HepG2 (cell line): Measurements from ENCODE around the gene FAM111B. TPM values are rescaled to one million over a fixed set of nuclear protein-coding genes. Genes with fewer than 3 reads are reported as not detected.

Source experiments
- ATAC-seq: fragments of 200-7000 bp; cut with Tn5 transposase; 3 replicates; pipeline ENCODE4 v1.9.1; 2020; ENCODE audit warnings: mild to moderate bottlenecking, moderate library complexity
- BruUV-seq: library from RNA; stranded (reverse); fragments of 400-500 nt; replicated peaks from 2 replicates; lab custom pipeline; 2021; lab: Mats Ljungman, UMichigan
- CTCF ChIA-PET: fragments of 300-600 bp; formaldehyde crosslinking; extraction: SDS; loops from one replicate; lab custom pipeline; 2021; ENCODE audit warnings: low total read pairs, inconsistent platforms, low intra/inter-chr PET ratio; lab: Yijun Ruan, JAX
- POLR2A ChIA-PET: fragments of 350-600 bp; sonication (Branson Sonifier 250); formaldehyde crosslinking; loops from one replicate; lab custom pipeline; 2020; ENCODE audit warnings: antibody characterized with exemption, inconsistent platforms; lab: Yijun Ruan, JAX
- DNase-seq: peaks from one replicate; pipeline ENCODE4 v3.0.0-alpha.2; 2015; ENCODE audit warnings: low spot score
- FAIRE-seq: peaks from 3 replicates; lab custom pipeline; 2011; peaks lifted over from hg19 to GRCh38; lab: Jason Lieb, UNC
- H2AFZ ChIP-seq: one replicate; pipeline ENCODE4 v1.6.1; 2011; ENCODE audit warnings: low read length, inconsistent platforms
- H3K27ac ChIP-seq: fragments of 300-600 bp; 3 replicates; pipeline ENCODE4 v1.8.0; 2011; ENCODE audit warnings: mixed run types, mild to moderate bottlenecking, mixed read lengths, low read length, inconsistent platforms; ENCODE audit not compliant: insufficient read depth; ENCODE audit errors: extremely low read length
- H3K27me3 ChIP-seq, 2 experiments: fragments of 200-600 bp in 1 of 2; 2 replicates in 1 of 2; 3 replicates in 1 of 2; pipeline versions ENCODE4 v1.6.0 to v1.8.0; 2011; ENCODE audit warnings: low read length in 2 of 2, mild to moderate bottlenecking in 2 of 2, moderate library complexity in 2 of 2, inconsistent platforms in 1 of 2; ENCODE audit not compliant: insufficient read depth in 2 of 2, control insufficient read depth in 1 of 2
- H3K36me3 ChIP-seq, 2 experiments: fragments of 200-600 bp in 1 of 2; replicated peaks in 1 of 2; 2 replicates in 1 of 2; 3 replicates in 1 of 2; pipeline versions ENCODE4 v1.5.1 to v1.8.0; 2011; ENCODE audit warnings: low read length in 2 of 2, inconsistent platforms in 1 of 2; ENCODE audit not compliant: insufficient read depth in 2 of 2, control insufficient read depth in 1 of 2
- H3K4me1 ChIP-seq: 2 replicates; pipeline ENCODE4 v1.5.1; 2012; ENCODE audit warnings: low read length, inconsistent platforms; ENCODE audit not compliant: insufficient read depth
- H3K4me2 ChIP-seq: 2 replicates; pipeline ENCODE4 v1.6.0; 2011; ENCODE audit warnings: low read depth, low read length, inconsistent platforms
- H3K4me3 ChIP-seq, 3 experiments: fragments of 200-600 bp in 1 of 3; sonication (generic), shearing (Covaris generic) in 1 of 3; replicated peaks in 1 of 3; 2 replicates each; pipeline ENCODE4 v1.5.1; 2011 to 2016; ENCODE audit warnings: low read length in 3 of 3, inconsistent platforms in 2 of 3, low read depth in 2 of 3, mild to moderate bottlenecking in 2 of 3, control low read depth in 1 of 3, mixed read lengths in 1 of 3; ENCODE audit not compliant: insufficient read depth in 1 of 3
- H3K79me2 ChIP-seq: one replicate; pipeline ENCODE4 v1.6.1; 2011; ENCODE audit warnings: low read length, inconsistent platforms; ENCODE audit not compliant: insufficient read depth
- H3K9ac ChIP-seq: 2 replicates; pipeline ENCODE4 v1.6.0; 2011; ENCODE audit warnings: mild to moderate bottlenecking, low read depth, low read length, inconsistent platforms; ENCODE audit not compliant: insufficient read depth
- H3K9me3 ChIP-seq: 2 replicates; pipeline ENCODE4 v1.5.1; 2012; ENCODE audit warnings: mild to moderate bottlenecking, low read length
- H4K20me1 ChIP-seq: 2 replicates; pipeline ENCODE4 v1.6.0; 2011; ENCODE audit warnings: inconsistent platforms, mild to moderate bottlenecking, low read length, moderate library complexity; ENCODE audit not compliant: insufficient read depth
- CREM ChIP-seq, 2 experiments: sonication (generic) in 1 of 2; formaldehyde crosslinking in 1 of 2; IDR thresholded peaks; 2 replicates each; pipeline versions ENCODE4 v1.4.0 to v1.6.1; 2016 to 2020; ENCODE audit warnings: antibody characterized with exemption in 1 of 2, mild to moderate bottlenecking in 1 of 2, missing genetic modification reagents in 1 of 2
- CTCF ChIP-seq: sonication (generic); formaldehyde crosslinking; IDR thresholded peaks from 2 replicates; pipeline ENCODE4 v1.5.0; 2020; ENCODE audit warnings: mild to moderate bottlenecking, missing genetic modification reagents, moderate library complexity
- IKZF4 ChIP-seq: sonication (generic); formaldehyde crosslinking; IDR thresholded peaks from 2 replicates; pipeline ENCODE4 v1.5.1; 2020; ENCODE audit warnings: borderline replicate concordance, mild to moderate bottlenecking, low read depth, missing genetic modification reagents; ENCODE audit errors: not compliant biosample characterization
- NFATC3 ChIP-seq: sonication (generic); formaldehyde crosslinking; IDR thresholded peaks from 2 replicates; pipeline ENCODE4 v1.5.1; 2020; ENCODE audit warnings: mild to moderate bottlenecking, missing genetic modification reagents
- NFIB ChIP-seq: sonication (generic); formaldehyde crosslinking; IDR thresholded peaks from 2 replicates; pipeline ENCODE4 v1.9.0; 2021; ENCODE audit warnings: missing genetic modification reagents, mild to moderate bottlenecking, borderline replicate concordance
- NKX3-1 ChIP-seq: sonication (generic); formaldehyde crosslinking; IDR thresholded peaks from 2 replicates; pipeline ENCODE4 v1.5.0; 2020; ENCODE audit warnings: missing genetic modification reagents
- NRL ChIP-seq: sonication (generic); formaldehyde crosslinking; IDR thresholded peaks from 2 replicates; pipeline ENCODE4 v1.5.0; 2020; ENCODE audit warnings: missing genetic modification reagents, mild to moderate bottlenecking, moderate library complexity, borderline replicate concordance
- PHF20 ChIP-seq: sonication (generic); formaldehyde crosslinking; IDR thresholded peaks from 2 replicates; pipeline ENCODE4 v1.5.0; 2020; ENCODE audit warnings: mild to moderate bottlenecking, missing genetic modification reagents
- RAD21 ChIP-seq: fragments of 450-650 bp; formaldehyde crosslinking; IDR thresholded peaks from 2 replicates; pipeline ENCODE4 v1.5.0; 2020; ENCODE audit warnings: mild to moderate bottlenecking
- SCMH1 ChIP-seq: sonication (generic); formaldehyde crosslinking; IDR thresholded peaks from 2 replicates; pipeline ENCODE4 v1.9.0; 2021; ENCODE audit warnings: missing genetic modification reagents, mild to moderate bottlenecking, borderline replicate concordance
- SIN3A ChIP-seq: IDR thresholded peaks from 2 replicates; pipeline ENCODE4 v1.6.1; 2011; ENCODE audit warnings: low read depth, mild to moderate bottlenecking, control low read depth, low read length, borderline replicate concordance
- SIX1 ChIP-seq: sonication (generic); formaldehyde crosslinking; IDR thresholded peaks from 2 replicates; pipeline ENCODE4 v1.4.0; 2020; ENCODE audit warnings: missing genetic modification reagents, borderline replicate concordance
- SP140L ChIP-seq: sonication (generic); formaldehyde crosslinking; IDR thresholded peaks from 2 replicates; pipeline ENCODE4 v1.4.0; 2020; ENCODE audit warnings: missing genetic modification reagents, borderline replicate concordance
- TFDP1 ChIP-seq: IDR thresholded peaks from 2 replicates; pipeline ENCODE4 v1.6.1; 2016; ENCODE audit warnings: missing compliant biosample characterization, missing genetic modification reagents, borderline replicate concordance
- ZNF430 ChIP-seq: sonication (generic); formaldehyde crosslinking; IDR thresholded peaks from 2 replicates; pipeline ENCODE4 v1.9.0; 2021; ENCODE audit warnings: mild to moderate bottlenecking, missing genetic modification reagents
- ZNF724P ChIP-seq: sonication (generic); formaldehyde crosslinking; IDR thresholded peaks from 2 replicates; pipeline ENCODE4 v1.8.0; 2022; ENCODE audit warnings: missing genetic modification reagents, borderline replicate concordance
- ZSCAN25 ChIP-seq: sonication (generic); formaldehyde crosslinking; IDR thresholded peaks from 2 replicates; pipeline ENCODE4 v1.8.0; 2022; ENCODE audit warnings: mild to moderate bottlenecking, missing genetic modification reagents
- WGBS: methylation state at CpG from one replicate; pipeline ENCODE4 v1.1.6; 2017; ENCODE audit warnings: low lambda C conversion rate; 5-methylcytosine and 5-hydroxymethylcytosine counted together
- in situ Hi-C: cut with HindIII; loops from 2 replicates; pipeline ENCODE4 v1.10.0; 2017; ENCODE audit warnings: low pct_unique_long_range_greater_than_20kb; ENCODE audit not compliant: extremely low pct_ligation_motif_present
- intact Hi-C: fragments of 100-400 bp; cut with micrococcal nuclease; formaldehyde crosslinking; loops from one replicate; pipeline ENCODE4 v1.10.0; 2022; ENCODE audit not compliant: unreplicated experiment
- polyA plus RNA-seq, 8 experiments: library from polyadenylated mRNA; depleted of rRNA in 3 of 8; stranded (reverse) in 7 of 8; unstranded in 1 of 8; fragments of >200 nt; fragmentation: Illumina TruSeq in 4 of 8; extraction: Trizol in 4 of 8; gene quantifications; 2 replicates each; pipeline versions ENCODE4 v1.2.1 to v1.2.3, GENCODE V29; 2011 to 2016; ENCODE audit warnings: low read depth in 4 of 8, missing spikeins in 1 of 8, mixed read lengths in 1 of 8; ENCODE audit not compliant: insufficient read depth in 1 of 8
- total RNA-seq, 5 experiments: library from RNA; depleted of rRNA; stranded (reverse); fragments of >200 nt; fragmentation: Illumina TruSeq; extraction: Trizol; gene quantifications; 2 replicates each; pipeline ENCODE4 v1.2.3, GENCODE V29; 2016; ENCODE audit warnings: low read depth in 1 of 5
- TF ChIP-seq, protein P1 (sequence below): IDR thresholded peaks from 2 replicates; pipeline ENCODE4 v1.6.1; 2016; ENCODE audit warnings: missing biosample characterization, missing genetic modification reagents, low read depth

The FAM111B gene
- total and polyA plus RNA-seq, 2 of the 13 experiments (the other 11 are each of a cell fraction or from before 2014, with no cell fraction given): 1.6 to 28.2 TPM

DNA sequence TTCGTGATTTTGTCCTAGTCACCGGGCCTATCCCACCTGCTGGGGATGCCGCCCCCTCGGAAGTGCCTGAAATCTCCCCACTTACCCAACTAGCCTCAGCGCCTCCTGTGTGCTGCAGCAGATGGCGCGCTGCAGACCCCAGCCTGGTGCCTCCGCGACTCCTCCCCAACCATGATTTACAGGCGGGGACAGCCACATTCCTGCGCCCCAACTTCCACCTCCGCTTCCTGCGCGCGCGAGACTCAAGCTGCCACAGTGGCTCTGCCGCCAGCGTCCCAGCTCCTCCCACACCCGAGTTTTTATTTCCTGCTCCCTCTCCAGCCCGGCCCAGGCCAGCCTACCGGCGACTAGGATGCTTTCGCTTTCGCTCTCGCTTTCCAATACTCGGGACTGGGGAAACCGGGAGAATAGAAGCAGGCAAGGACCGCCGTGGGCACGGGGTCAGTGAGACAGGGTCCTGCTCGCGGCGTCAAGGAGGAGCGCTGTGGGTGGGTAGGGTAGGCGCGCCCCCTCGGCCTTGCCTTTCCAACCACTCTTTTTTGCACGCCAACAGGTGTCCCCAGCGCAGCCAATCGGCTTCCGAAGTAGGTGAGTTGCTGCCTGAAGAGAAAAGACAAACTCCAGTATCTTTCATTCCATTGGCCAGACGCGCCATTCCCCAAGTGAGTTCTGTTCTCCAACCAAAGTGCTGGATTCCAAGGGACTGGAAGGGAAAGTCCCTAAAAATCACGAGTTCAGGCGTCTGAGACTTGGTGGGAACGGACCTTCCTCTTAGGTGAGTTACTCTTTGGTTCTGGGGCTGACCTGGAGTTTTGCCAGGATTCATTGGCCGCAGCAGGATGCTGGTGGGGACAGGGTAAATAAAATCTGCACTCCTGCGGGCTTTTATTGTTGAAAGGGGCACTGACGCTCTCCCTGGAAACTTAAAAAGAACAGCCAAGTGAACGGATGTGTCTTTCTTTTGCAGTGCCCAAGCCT, 35.8 kb downstream of the FAM111B start, which contains the start of gene FAM111A:
Gene FAM111A, plus strand, starts transcription at position 327 of the 978 bp plus-strand sequence. CDS start 6,017 bp downstream, outside the sequence.
- Histone ChIP-seq H3K27ac (peak within 1 kb of the TSS; percentile 74), H3K79me2 (no peaks in the 10 kb centered on the region), H3K9ac (peak within 1 kb of the TSS; percentile 58), H2AFZ (peak within 1 kb of the TSS; percentile 85), H3K4me1 (peaks cover 50% of the 10 kb centered on the region), H3K4me2 (peak within 1 kb of the TSS; percentile 79), H3K4me3 (peak within 1 kb of the TSS; percentile 79 to 82 (median 81)), H3K27me3 (no peaks in the 10 kb centered on the region), H3K9me3 (no peaks in the 10 kb centered on the region), H4K20me1 (no peaks in the 10 kb centered on the region), H3K36me3 (no peaks in the 10 kb centered on the region)
- BruUV-seq: no TSS peak
- WGBS: under 1% methylated on average over 46 of the region's 50 CpGs
- ATAC-seq (peak; percentile 94), FAIRE-seq (peak; percentile 77), DNase-seq (peak; percentile 78)
- intact Hi-C loops: loop anchor here (1.0 to 10.0 kb wide), 2 partner anchors 15 to 62 kb away; no protein-coding TSS in a partner anchor
- in situ Hi-C loops: no loop called here
- POLR2A ChIA-PET: interaction anchor here (0.6 to 1.0 kb wide), 5 partner anchors 15 to 37 kb away, joined by 3 to 10 read pairs (median 4); partner anchors contain the start of genes DTX4 and FAM111B
- CTCF ChIA-PET: interaction anchor here (2.1 kb wide), 1 partner anchor 16 kb away, joined by 15 read pairs; no protein-coding TSS in a partner anchor
- TF ChIP-seq SCMH1 (CRISPR knock-in tag): no peak
- no peak for TF ChIP-seq ZNF724P
- TF ChIP-seq NFIB (CRISPR knock-in tag): no peak
- no peak; the same call in 1 of the 2 replicates for TF ChIP-seq NFATC3
- no peak for TF ChIP-seq SP140L (CRISPR knock-in tag)
- no peak for TF ChIP-seq CREM (IDR thresholded peaks at IDR 0.05)
- TF ChIP-seq CREM (CRISPR knock-in tag; IDR thresholded peaks at IDR 0.05): no peak
- TF ChIP-seq SIX1 (CRISPR knock-in tag): no peak
- TF ChIP-seq NRL (CRISPR knock-in tag): no peak
- peak; percentile 49; the same call in 1 of the 2 replicates for TF ChIP-seq TFDP1 (CRISPR knock-in tag)
- peak; percentile 67; the same call in 1 of the 2 replicates for TF ChIP-seq SIN3A
- TF ChIP-seq PHF20 (CRISPR knock-in tag): no peak
- TF ChIP-seq NKX3-1 (CRISPR knock-in tag): 0 out of 2 replicates have a peak, but pooled peaks have one; percentile 56
- TF ChIP-seq RAD21 (CRISPR knock-in tag): peak; percentile 46; the same call in 1 of the 2 replicates
- TF ChIP-seq CTCF (CRISPR knock-in tag): peak; percentile 74
- TF ChIP-seq ZSCAN25 (CRISPR knock-in tag): no peak
- TF ChIP-seq IKZF4 (CRISPR knock-in tag): no peak
- TF ChIP-seq, protein P1, sequence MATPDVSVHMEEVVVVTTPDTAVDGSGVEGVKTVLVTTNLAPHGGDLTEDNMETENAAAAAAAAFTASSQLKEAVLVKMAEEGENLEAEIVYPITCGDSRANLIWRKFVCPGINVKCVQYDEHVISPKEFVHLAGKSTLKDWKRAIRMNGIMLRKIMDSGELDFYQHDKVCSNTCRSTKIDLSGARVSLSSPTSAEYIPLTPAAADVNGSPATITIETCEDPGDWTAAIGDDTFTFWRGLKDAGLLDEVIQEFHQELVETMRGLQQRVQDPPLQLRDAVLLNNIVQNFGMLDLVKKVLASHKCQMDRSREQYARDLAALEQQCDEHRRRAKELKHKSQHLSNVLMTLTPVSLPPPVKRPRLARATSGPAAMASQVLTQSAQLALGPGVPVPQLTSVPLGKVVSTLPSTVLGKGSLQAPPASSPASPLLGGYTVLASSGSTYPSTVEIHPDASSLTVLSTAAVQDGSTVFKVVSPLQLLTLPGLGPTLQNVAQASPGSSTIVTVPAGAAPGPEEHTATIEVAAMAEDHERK: no peak
- TF ChIP-seq ZNF430 (CRISPR knock-in tag): peak; percentile 81; the same call in 1 of the 2 replicates
